A549 (cell line): ENCODE results near the gene MAP1S.

Source experiments
- EP300 ChIP-seq, 2 experiments: fragments of >200 bp; sonication (Bioruptor Twin); formaldehyde crosslinking; IDR thresholded peaks; 2 replicates in 1 of 2; 3 replicates in 1 of 2; pipeline ENCODE4 v1.6.1; 2016 to 2017
- KDM1A ChIP-seq: fragments of 200-600 bp; sonication (generic); IDR thresholded peaks from 2 replicates; pipeline ENCODE4 v1.6.1; 2016; ENCODE audit warnings: low read depth, mild to moderate bottlenecking
- POLR2A ChIP-seq: IDR thresholded peaks from 2 replicates; pipeline ENCODE4 v1.6.1; 2012; ENCODE audit warnings: mild to moderate bottlenecking, low read length
- SMC3 ChIP-seq: fragments of >200 bp; sonication (Bioruptor Twin); formaldehyde crosslinking; IDR thresholded peaks from 3 replicates; pipeline ENCODE4 v1.6.1; 2018; ENCODE audit warnings: inconsistent platforms
- ZNF302 ChIP-seq: fragments of 250-450 bp; sonication (Bioruptor Pico); IDR thresholded peaks from 2 replicates; pipeline ENCODE4 v1.9.0; 2021; ENCODE audit warnings: inconsistent platforms, mild to moderate bottlenecking, moderate library complexity
- TF ChIP-seq, protein P1 (sequence below): fragments of >200 bp; sonication (Bioruptor Twin); formaldehyde crosslinking; IDR thresholded peaks from 3 replicates; pipeline ENCODE4 v1.5.1; 2016
- TF ChIP-seq, protein P2 (sequence below): IDR thresholded peaks from 2 replicates; pipeline ENCODE4 v1.6.1; 2012

DNA sequence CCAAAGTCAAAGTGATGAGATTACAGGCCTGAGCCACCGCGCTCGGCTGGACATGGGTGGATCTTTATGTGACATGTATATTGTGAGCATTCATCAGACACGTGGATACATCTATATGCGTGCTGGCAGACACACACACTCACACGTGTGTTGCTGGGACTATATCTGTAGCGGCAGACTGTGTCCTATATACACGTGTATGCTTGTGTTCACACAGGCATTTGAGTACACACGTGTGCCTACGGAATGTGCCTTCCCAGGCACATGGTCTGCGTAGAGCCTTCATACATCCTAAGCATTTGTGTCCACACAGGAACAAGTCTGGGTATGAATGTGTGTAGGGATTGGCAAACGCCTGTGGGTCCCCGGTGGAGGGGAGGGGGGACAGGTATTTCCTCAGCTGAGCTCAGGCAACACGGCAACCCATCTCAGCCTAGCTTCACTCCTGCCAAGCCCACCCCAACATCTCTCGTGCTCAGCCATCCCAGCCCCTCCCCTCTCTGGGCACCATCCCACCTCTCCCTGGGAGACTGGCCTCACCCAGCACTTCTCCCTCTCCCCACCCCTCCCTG lies 33.7 kb upstream of the MAP1S start:
- no peak for TF ChIP-seq POLR2A
- TF ChIP-seq SMC3 = no peak
- TF ChIP-seq, protein P1, sequence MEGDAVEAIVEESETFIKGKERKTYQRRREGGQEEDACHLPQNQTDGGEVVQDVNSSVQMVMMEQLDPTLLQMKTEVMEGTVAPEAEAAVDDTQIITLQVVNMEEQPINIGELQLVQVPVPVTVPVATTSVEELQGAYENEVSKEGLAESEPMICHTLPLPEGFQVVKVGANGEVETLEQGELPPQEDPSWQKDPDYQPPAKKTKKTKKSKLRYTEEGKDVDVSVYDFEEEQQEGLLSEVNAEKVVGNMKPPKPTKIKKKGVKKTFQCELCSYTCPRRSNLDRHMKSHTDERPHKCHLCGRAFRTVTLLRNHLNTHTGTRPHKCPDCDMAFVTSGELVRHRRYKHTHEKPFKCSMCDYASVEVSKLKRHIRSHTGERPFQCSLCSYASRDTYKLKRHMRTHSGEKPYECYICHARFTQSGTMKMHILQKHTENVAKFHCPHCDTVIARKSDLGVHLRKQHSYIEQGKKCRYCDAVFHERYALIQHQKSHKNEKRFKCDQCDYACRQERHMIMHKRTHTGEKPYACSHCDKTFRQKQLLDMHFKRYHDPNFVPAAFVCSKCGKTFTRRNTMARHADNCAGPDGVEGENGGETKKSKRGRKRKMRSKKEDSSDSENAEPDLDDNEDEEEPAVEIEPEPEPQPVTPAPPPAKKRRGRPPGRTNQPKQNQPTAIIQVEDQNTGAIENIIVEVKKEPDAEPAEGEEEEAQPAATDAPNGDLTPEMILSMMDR = no peak
- TF ChIP-seq, protein P2, sequence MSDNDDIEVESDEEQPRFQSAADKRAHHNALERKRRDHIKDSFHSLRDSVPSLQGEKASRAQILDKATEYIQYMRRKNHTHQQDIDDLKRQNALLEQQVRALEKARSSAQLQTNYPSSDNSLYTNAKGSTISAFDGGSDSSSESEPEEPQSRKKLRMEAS = no peak
- no peak for TF ChIP-seq KDM1A
- TF ChIP-seq EP300 (IDR thresholded peaks at IDR 0.05) = no peak
- no peak for TF ChIP-seq ZNF302
